Body of pancreas (tissue), 4 donors: ENCODE results near the gene DYNLRB1.

Source experiments
- CTCF ChIP-seq, 7 experiments: fragments of 450-650 bp in 4 of 7; fragments of 200-600 bp in 3 of 7; sonication (generic) in 3 of 7; IDR thresholded peaks; one replicate each; pipeline ENCODE4 v1.5.1; 2016 to 2019; ENCODE audit warnings: antibody characterized with exemption in 7 of 7
- POLR2A ChIP-seq, 3 donors: fragments of 450-650 bp; IDR thresholded peaks; one replicate each; pipeline ENCODE4 v1.6.1; 2016; ENCODE audit warnings: antibody characterized with exemption in 3 of 3, mild to moderate bottlenecking in 2 of 3

GRCh38 chr20:34574426-34574825 is 58.2 kb downstream of the DYNLRB1 start:
- TF ChIP-seq CTCF (IDR thresholded peaks at IDR 0.05) (no peak), POLR2A (IDR thresholded peaks at IDR 0.05) (no peak)
